ENCODE measurements around the gene MYB. TPM values are rescaled to one million over a fixed set of nuclear protein-coding genes. Genes with fewer than 3 reads are reported as not detected.
"Not testable (repeated sequence)": the region's sequence is repeated elsewhere in the genome, so short reads cannot be mapped to it uniquely, and the experiment has no call there.

Gene MYB
- polyA plus RNA-seq, 3 donors from 2014 or later = 0.24 TPM; not detected in 2

GRCh38 chr6:135243871-135244796 is 63.0 kb downstream of the MYB start:
- H3K4me3 Mint-ChIP-seq = no peak overlapping the region
- H3K9me3 Mint-ChIP-seq = no peaks in the 10 kb centered on the region
- no peaks in the 10 kb centered on the region for H3K36me3 Mint-ChIP-seq
- no peaks in the 10 kb centered on the region for H3K4me1 Mint-ChIP-seq
- peaks cover 0 to 3% (median 1%) of the 10 kb centered on the region in 3 donors for H3K27me3 Mint-ChIP-seq (ENCODE audit: low read depth in 3 of 3)
- H3K27ac Mint-ChIP-seq = no peak overlapping the region
- DNase-seq = no peak

GRCh38 chr6:135244805-135245204 is 63.7 kb downstream of the MYB start:
- Mint-ChIP-seq H3K27ac (no peak overlapping the region), H3K27me3 (ENCODE audit: low read depth in 3 of 3) (peaks cover 0 to 6% (median 1%) of the 10 kb centered on the region in 3 donors), H3K9me3 (no peaks in the 10 kb centered on the region), H3K36me3 (no peaks in the 10 kb centered on the region), H3K4me1 (no peaks in the 10 kb centered on the region), H3K4me3 (no peak overlapping the region)
- no peak for DNase-seq

GRCh38 chr6:135246412-135247012 is 65.4 kb downstream of the MYB start:
- not testable (repeated sequence) for H3K9me3 Mint-ChIP-seq; DNase-seq; H3K27ac Mint-ChIP-seq; H3K27me3 Mint-ChIP-seq (ENCODE audit: low read depth in 3 of 3); H3K4me3 Mint-ChIP-seq; H3K4me1 Mint-ChIP-seq; H3K36me3 Mint-ChIP-seq

- no peaks in the 10 kb centered on the region for H3K36me3 Mint-ChIP-seq
- H3K4me3 Mint-ChIP-seq = no peak overlapping the region
- no peak overlapping the region for H3K27ac Mint-ChIP-seq
- peaks cover 0 to 3% (median 1%) of the 10 kb centered on the region in 3 donors for H3K27me3 Mint-ChIP-seq (ENCODE audit: low read depth in 3 of 3)
- no peaks in the 10 kb centered on the region for H3K9me3 Mint-ChIP-seq
- no peaks in the 10 kb centered on the region for H3K4me1 Mint-ChIP-seq
- DNase-seq = no peak
Observed at GRCh38 chr6:135250234-135250633, 69.1 kb downstream of the MYB start.

GRCh38 chr6:135250751-135251497 is 69.8 kb downstream of the MYB start:
- no peak overlapping the region for H3K27ac Mint-ChIP-seq
- no peaks in the 10 kb centered on the region for H3K9me3 Mint-ChIP-seq
- DNase-seq = no peak
- no peak overlapping the region for H3K4me3 Mint-ChIP-seq
- peaks cover 0 to 3% (median 1%) of the 10 kb centered on the region in 3 donors for H3K27me3 Mint-ChIP-seq (ENCODE audit: low read depth in 3 of 3)
- no peaks in the 10 kb centered on the region for H3K36me3 Mint-ChIP-seq
- H3K4me1 Mint-ChIP-seq = no peaks in the 10 kb centered on the region

- Mint-ChIP-seq H3K36me3 (no peaks in the 10 kb centered on the region), H3K9me3 (no peaks in the 10 kb centered on the region), H3K27ac (no peak overlapping the region), H3K4me3 (no peak overlapping the region), H3K4me1 (no peaks in the 10 kb centered on the region), H3K27me3 (ENCODE audit: low read depth in 3 of 3) (peaks cover 0 to 3% (median 1%) of the 10 kb centered on the region in 3 donors)
- no peak for DNase-seq
Observed at GRCh38 chr6:135251498-135252441, 70.7 kb downstream of the MYB start.

GRCh38 chr6:135254471-135254870 is 73.4 kb downstream of the MYB start:
- no peaks in the 10 kb centered on the region for H3K36me3 Mint-ChIP-seq
- DNase-seq = no peak
- no peak overlapping the region for H3K27ac Mint-ChIP-seq
- no peaks in the 10 kb centered on the region for H3K4me1 Mint-ChIP-seq
- peaks cover 0 to 4% (median 0%) of the 10 kb centered on the region in 3 donors for H3K27me3 Mint-ChIP-seq (ENCODE audit: low read depth in 3 of 3)
- no peaks in the 10 kb centered on the region for H3K9me3 Mint-ChIP-seq
- H3K4me3 Mint-ChIP-seq = no peak overlapping the region

- Mint-ChIP-seq H3K27me3 (ENCODE audit: low read depth in 3 of 3) (peaks cover 0 to 3% (median 0%) of the 10 kb centered on the region in 3 donors), H3K4me3 (no peak overlapping the region), H3K9me3 (no peaks in the 10 kb centered on the region), H3K27ac (no peak overlapping the region), H3K4me1 (no peaks in the 10 kb centered on the region), H3K36me3 (no peaks in the 10 kb centered on the region)
- no peak for DNase-seq
Observed at GRCh38 chr6:135256866-135257265, 75.8 kb downstream of the MYB start.

- peaks cover 0 to 3% (median 2%) of the 10 kb centered on the region in 3 donors for H3K27me3 Mint-ChIP-seq (ENCODE audit: low read depth in 3 of 3)
- no peak overlapping the region for H3K4me3 Mint-ChIP-seq
- no peak overlapping the region for H3K27ac Mint-ChIP-seq
- no peak for DNase-seq
- H3K9me3 Mint-ChIP-seq = no peaks in the 10 kb centered on the region
- no peaks in the 10 kb centered on the region for H3K36me3 Mint-ChIP-seq
- H3K4me1 Mint-ChIP-seq = no peaks in the 10 kb centered on the region
Observed at GRCh38 chr6:135257631-135258405, 76.7 kb downstream of the MYB start.

GRCh38 chr6:135258970-135259369 is 77.9 kb downstream of the MYB start:
- Mint-ChIP-seq H3K36me3 (no peaks in the 10 kb centered on the region), H3K9me3 (no peaks in the 10 kb centered on the region), H3K27me3 (ENCODE audit: low read depth in 3 of 3) (peaks cover 0 to 3% (median 2%) of the 10 kb centered on the region in 3 donors), H3K27ac (no peak overlapping the region), H3K4me1 (no peaks in the 10 kb centered on the region), H3K4me3 (no peak overlapping the region)
- no peak for DNase-seq

- H3K4me1 Mint-ChIP-seq = no peaks in the 10 kb centered on the region
- no peaks in the 10 kb centered on the region for H3K36me3 Mint-ChIP-seq
- no peak overlapping the region for H3K4me3 Mint-ChIP-seq
- H3K27ac Mint-ChIP-seq = no peak overlapping the region
- no peaks in the 10 kb centered on the region for H3K9me3 Mint-ChIP-seq
- DNase-seq = no peak
- peaks cover 0 to 3% (median 2%) of the 10 kb centered on the region in 3 donors for H3K27me3 Mint-ChIP-seq (ENCODE audit: low read depth in 3 of 3)
Observed at GRCh38 chr6:135260612-135261011, 79.5 kb downstream of the MYB start.

- Mint-ChIP-seq H3K4me3 (no peak overlapping the region), H3K9me3 (no peaks in the 10 kb centered on the region), H3K36me3 (no peaks in the 10 kb centered on the region), H3K27me3 (ENCODE audit: low read depth in 3 of 3) (peaks cover 2 to 3% (median 2%) of the 10 kb centered on the region in 3 donors), H3K27ac (no peak overlapping the region), H3K4me1 (no peaks in the 10 kb centered on the region)
- DNase-seq = no peak
Observed at GRCh38 chr6:135261872-135262725, 81.0 kb downstream of the MYB start.
